ENCODE data around the gene JTB. TPM values are rescaled to one million over a fixed set of nuclear protein-coding genes. Genes with fewer than 3 reads are reported as not detected.

The JTB gene
- polyA plus RNA-seq, 1 of the 3 experiments (the other 2 are of a cell fraction), result 118 TPM

Small RNA genes within 50 kb of the gene (small RNA-seq; reads per million reads assigned to genes)
- 0 to 0.86 (median 0) reads per million in 7 experiments for gene MIR6737

Other genes starting within 250 kb of the JTB start
- 64.3 and 80.9 TPM in 2 replicates for gene INTS3, start 249.6 kb downstream of the JTB start, polyA plus RNA-seq (2012; rRNA removed)
- gene SLC27A3, start 202.3 kb downstream of the JTB start, polyA plus RNA-seq (2012; rRNA removed), result 7.6 and 9.0 TPM in 2 replicates
- gene GATAD2B, start 54.7 kb downstream of the JTB start, polyA plus RNA-seq (2012; rRNA removed), result 2.7 and 2.8 TPM in 2 replicates
- 27.3 and 29.6 TPM in 2 replicates for gene DENND4B, start 31.0 kb downstream of the JTB start, polyA plus RNA-seq (2012; rRNA removed)
- gene CRTC2, start 19.1 kb downstream of the JTB start, polyA plus RNA-seq (2012; rRNA removed), result 25.5 and 26.2 TPM in 2 replicates
- gene SLC39A1, start 14.1 kb downstream of the JTB start, polyA plus RNA-seq (2012; rRNA removed), result 89.6 and 113 TPM in 2 replicates
- gene CREB3L4, start 9.8 kb downstream of the JTB start, polyA plus RNA-seq (2012; rRNA removed), result 12.8 and 16.6 TPM in 2 replicates
- 156 and 164 TPM in 2 replicates for gene RAB13, start 8.7 kb upstream of the JTB start, polyA plus RNA-seq (2012; rRNA removed)
- gene RPS27, start 13.1 kb upstream of the JTB start, polyA plus RNA-seq (2012; rRNA removed), result 7,060 and 7,825 TPM in 2 replicates
- gene NUP210L, start 177.4 kb upstream of the JTB start, polyA plus RNA-seq (2012; rRNA removed), result not detected in 2 replicates
- 324 and 359 TPM in 2 replicates for gene TPM3, start 214.4 kb upstream of the JTB start, polyA plus RNA-seq (2012; rRNA removed)
- not detected in 2 replicates for gene CFAP141, start 228.7 kb upstream of the JTB start, polyA plus RNA-seq (2012; rRNA removed)
- 146 and 161 TPM in 2 replicates for gene UBAP2L, start 243.3 kb upstream of the JTB start, polyA plus RNA-seq (2012; rRNA removed)